ENCODE results near the gene SPOCK1.

- TF ChIP-seq CTCF (IDR thresholded peaks at IDR 0.05; ENCODE audit: extremely low read depth in 1 of 2, insufficient read depth in 1 of 2, low read depth in 1 of 2, low read length in 2 of 2) (no peak), JUN (IDR thresholded peaks at IDR 0.05; ENCODE audit: borderline replicate concordance, insufficient read depth, insufficient read length, low read depth) (no peak), POLR2AphosphoS5 (IDR thresholded peaks at IDR 0.05; ENCODE audit: insufficient read depth, low read depth, low read length) (no peak), POLR2A (IDR thresholded peaks at IDR 0.05; ENCODE audit: low read depth, low read length) (no peak), EZH2 (IDR thresholded peaks at IDR 0.05; ENCODE audit: borderline replicate concordance, low read depth, low read length, severe bottlenecking) (no peak), MYC (IDR thresholded peaks at IDR 0.05; ENCODE audit: low read depth, low read length) (no peak)
- TF ChIP-seq, protein P1, sequence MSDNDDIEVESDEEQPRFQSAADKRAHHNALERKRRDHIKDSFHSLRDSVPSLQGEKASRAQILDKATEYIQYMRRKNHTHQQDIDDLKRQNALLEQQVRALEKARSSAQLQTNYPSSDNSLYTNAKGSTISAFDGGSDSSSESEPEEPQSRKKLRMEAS (IDR thresholded peaks at IDR 0.05; ENCODE audit: insufficient read depth, insufficient read length), result no peak
These were observed 307.9 kb downstream of the SPOCK1 start for GRCh38 chr5:137191179-137191578.

Data from endothelial cell of umbilical vein (primary cell).